ENCODE results near the gene CLDN19. TPM values are rescaled to one million over a fixed set of nuclear protein-coding genes. Genes with fewer than 3 reads are reported as not detected.

CLDN19 gene
- total RNA-seq (2022; extraction: Qiagen RNA extraction; ENCODE audit: low read depth), result not detected in 5 replicates

GRCh38 chr1:42739753-42740700 is at the start of gene CLDN19:
Gene CLDN19 (minus strand): TSS chr1:42740236. CDS start chr1:42740063, 173 bp downstream.

GRCh38 chr1:42784946-42785693 is 45.1 kb upstream of the CLDN19 start, which contains the start of gene TMEM269:
Gene TMEM269 (plus strand): TSS chr1:42784991. CDS start chr1:42789894, 4,903 bp downstream.

GRCh38 chr1:42766741-42767509 is 26.9 kb upstream of the CLDN19 start, which contains the start of the genes C1orf50 and P3H1:
Gene C1orf50 (plus strand): TSS chr1:42767249. CDS start chr1:42767312, 63 bp downstream.
Gene P3H1 (minus strand): TSS chr1:42767028. CDS start chr1:42766971, 57 bp downstream.

Other genes with a start within 250 kb of the CLDN19 start
- gene PPIH, start 81.8 kb downstream of the CLDN19 start, total RNA-seq (2022; extraction: Qiagen RNA extraction; ENCODE audit: low read depth), result 59.9 to 64.2 TPM (median 62.6 TPM) in 5 replicates
- 733 to 810 TPM (median 766 TPM) in 5 replicates for gene YBX1, start 57.8 kb downstream of the CLDN19 start, total RNA-seq (2022; extraction: Qiagen RNA extraction; ENCODE audit: low read depth)
- 29.7 to 34.1 TPM (median 31.2 TPM) in 5 replicates for gene P3H1, start 26.8 kb upstream of the CLDN19 start, total RNA-seq (2022; extraction: Qiagen RNA extraction; ENCODE audit: low read depth)
- 3.3 to 5.0 TPM (median 4.6 TPM) in 5 replicates for gene C1orf50, start 27.0 kb upstream of the CLDN19 start, total RNA-seq (2022; extraction: Qiagen RNA extraction; ENCODE audit: low read depth)
- 0.07 to 0.15 TPM (median 0.09 TPM) in 5 replicates for gene TMEM269, start 44.8 kb upstream of the CLDN19 start, total RNA-seq (2022; extraction: Qiagen RNA extraction; ENCODE audit: low read depth)
- 3.5 to 4.6 TPM (median 3.9 TPM) in 5 replicates for gene ERMAP, start 76.9 kb upstream of the CLDN19 start, total RNA-seq (2022; extraction: Qiagen RNA extraction; ENCODE audit: low read depth)
- 11.2 to 17.1 TPM (median 14.3 TPM) in 5 replicates for gene SVBP, start 77.2 kb upstream of the CLDN19 start, total RNA-seq (2022; extraction: Qiagen RNA extraction; ENCODE audit: low read depth)
- 5.8 to 7.7 TPM (median 6.8 TPM) in 5 replicates for gene ZNF691, start 106.4 kb upstream of the CLDN19 start, total RNA-seq (2022; extraction: Qiagen RNA extraction; ENCODE audit: low read depth)
- 139 to 173 TPM (median 152 TPM) in 5 replicates for gene SLC2A1, start 218.6 kb upstream of the CLDN19 start, total RNA-seq (2022; extraction: Qiagen RNA extraction; ENCODE audit: low read depth)